ENCODE results near the gene COBL. TPM values are rescaled to one million over a fixed set of nuclear protein-coding genes. Genes with fewer than 3 reads are reported as not detected.

Gene COBL
- total and polyA plus RNA-seq, 2 of the 8 experiments (the other 6 are each of a cell fraction or from before 2014, with no cell fraction given), result 13.8 to 40.4 TPM

DNA sequence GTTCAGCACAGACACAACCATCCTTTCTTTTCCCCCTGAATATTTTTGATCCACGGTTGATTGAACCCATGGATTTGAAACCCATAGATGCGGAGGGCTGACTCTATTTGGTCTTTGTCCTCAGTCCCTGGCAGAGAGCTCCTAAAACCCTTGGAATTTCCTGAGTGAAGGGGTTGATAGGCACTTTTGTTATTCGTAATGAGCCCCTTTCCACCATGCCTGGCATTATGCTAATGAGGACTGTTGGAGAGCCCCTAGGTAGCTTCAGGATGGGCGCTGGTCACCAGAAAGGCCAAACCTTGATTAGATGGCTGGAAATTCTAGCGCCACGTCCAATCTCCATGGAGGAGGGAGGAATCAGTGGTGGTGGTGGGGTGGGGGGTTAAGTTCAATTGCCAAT, 328.1 kb downstream of the COBL start:
- Histone ChIP-seq H3K27ac (ENCODE audit: low read depth, low read length) (no peak overlapping the region), H3K79me1 (ENCODE audit: low read depth, low read length) (no peaks in the 10 kb centered on the region), H4K20me1 (replicated peaks in 1 of 2; ENCODE audit: control insufficient read depth in 1 of 2, insufficient read depth in 2 of 2, low read length in 2 of 2) (no peaks in the 10 kb centered on the region), H2BK12ac (ENCODE audit: low read depth, low read length) (no peak overlapping the region), H4K5ac (ENCODE audit: insufficient read length, low read depth, low read length) (no peak overlapping the region), H2AK5ac (ENCODE audit: low read depth, low read length) (no peak overlapping the region), H3K56ac (replicated peaks; ENCODE audit: insufficient read length, low read depth, low read length) (no peak overlapping the region), H3K36me3 (ENCODE audit: control insufficient read depth in 2 of 4, insufficient read depth in 4 of 4, low read length in 3 of 4) (no peaks in the 10 kb centered on the region), H3K27me3 (replicated peaks in 1 of 4; ENCODE audit: control insufficient read depth in 3 of 4, extremely low read depth in 1 of 4, insufficient read depth in 3 of 4, low read length in 3 of 4) (no peaks in the 10 kb centered on the region), H3K9ac (replicated peaks in 1 of 4; ENCODE audit: extremely low read depth in 1 of 4, low read depth in 3 of 4, low read length in 3 of 4) (no peak overlapping the region), H3K23me2 (ENCODE audit: low read depth, low read length) (no peaks in the 10 kb centered on the region), H3K4me3 (ENCODE audit: extremely low read depth in 1 of 4, insufficient read depth in 2 of 4, low read depth in 3 of 4, low read length in 4 of 4) (no peak overlapping the region), H2BK5ac (ENCODE audit: low read depth, low read length) (peak overlapping the region; percentile 45; the same call in 1 of the 2 replicates), H3K9me3 (ENCODE audit: insufficient read depth in 2 of 2, low read depth in 1 of 2, low read length in 1 of 2) (no peaks in the 10 kb centered on the region), H4K91ac (replicated peaks; ENCODE audit: insufficient read length, low read length) (no peak overlapping the region), H2BK15ac (ENCODE audit: low read length) (no peak overlapping the region), H4K8ac (ENCODE audit: extremely low read depth, insufficient read depth, low read length) (no peak overlapping the region), H3K23ac (ENCODE audit: insufficient read length) (no peak overlapping the region), H2BK120ac (replicated peaks; ENCODE audit: low read depth, low read length) (no peak overlapping the region), H2BK20ac (ENCODE audit: low read length) (peak overlapping the region; percentile 81; the same call in 1 of the 2 replicates), H3K79me2 (ENCODE audit: control insufficient read depth in 1 of 2, insufficient read depth in 2 of 2, low read length in 2 of 2) (no peaks in the 10 kb centered on the region), H3K4me2 (ENCODE audit: insufficient read depth in 1 of 2, low read depth in 2 of 2, low read length in 2 of 2) (peak overlapping the region; percentile 28 to 36; a peak in 2 of 4 replicates), H2AFZ (ENCODE audit: low read length) (no peak overlapping the region), H3K18ac (ENCODE audit: extremely low read depth, low read length) (0 out of 2 replicates have a peak overlapping the region, but pooled peaks have one; percentile 35), H3K4me1 (replicated peaks in 1 of 4; ENCODE audit: control insufficient read depth in 3 of 4, insufficient read depth in 4 of 4, low read length in 3 of 4) (peaks cover 2 to 10% (median 5%) of the 10 kb centered on the region in 4 experiments; a peak in 5 of 7 replicates), H3K4ac (replicated peaks; ENCODE audit: insufficient read length, low read depth, low read length) (no peak overlapping the region), H3K14ac (ENCODE audit: insufficient read length) (no peak overlapping the region)
- POLR2A ChIA-PET (ENCODE audit: partially characterized antibody), result interaction anchor here (0.8 to 1.2 kb wide), 3 partner anchors 12 to 219 kb away, joined by 3 read pairs; no protein-coding TSS in a partner anchor
- 82% methylated on average over 6 of the region's 6 CpGs; no CpG with 5 or more reads in 1 of the 2 experiments for WGBS, 2 experiments (ENCODE audit: extremely low coverage in 1 of 2, insufficient coverage in 1 of 2, insufficient read length in 1 of 2, insufficient replicate concordance in 2 of 2, low coverage in 1 of 2, low lambda C conversion rate in 2 of 2, missing lambda C conversion rate in 1 of 2)
- FAIRE-seq (peak; percentile 92), DNase-seq (ENCODE audit: low read depth in 1 of 2, low spot score in 2 of 2) (no peak)
- CTCF ChIA-PET (ENCODE audit: partially characterized antibody), result interaction anchor here (0.6 to 1.8 kb wide), 6 partner anchors 9 to 512 kb away, joined by 3 to 9 read pairs (median 3); no protein-coding TSS in a partner anchor
- no peak for TF ChIP-seq HDAC6 (IDR thresholded peaks at IDR 0.05; ENCODE audit: low read depth, low read length)
- TF ChIP-seq KDM4A (IDR thresholded peaks at IDR 0.05; ENCODE audit: low read depth, low read length, severe bottlenecking), result no peak
- TF ChIP-seq POLR2A (IDR thresholded peaks at IDR 0.05; ENCODE audit: control extremely low read depth in 1 of 2, low read depth in 2 of 2, low read length in 2 of 2), result no peak
- no peak for TF ChIP-seq RNF2 (IDR thresholded peaks at IDR 0.05; ENCODE audit: borderline replicate concordance, low read depth, low read length, missing control alignments, poor library complexity, severe bottlenecking)
- peak; percentile 71 for TF ChIP-seq TEAD4 (IDR thresholded peaks at IDR 0.05; ENCODE audit: low read depth, low read length)
- TF ChIP-seq CHD1 (IDR thresholded peaks at IDR 0.05; ENCODE audit: low read depth, low read length), result no peak
- TF ChIP-seq SP1 (IDR thresholded peaks at IDR 0.05; ENCODE audit: low read depth, low read length), result no peak
- TF ChIP-seq SRF (IDR thresholded peaks at IDR 0.05; ENCODE audit: low read depth, low read length), result no peak
- TF ChIP-seq HDAC2 (IDR thresholded peaks at IDR 0.05; ENCODE audit: borderline replicate concordance in 1 of 2, low read depth in 2 of 2, low read length in 2 of 2), result peak in 1 of 2 experiments; percentile 76; a peak in 1 of 4 replicates
- peak; percentile 91 for TF ChIP-seq POU5F1 (IDR thresholded peaks at IDR 0.05; ENCODE audit: low read depth, low read length)
- 0 out of 2 replicates have a peak, but pooled peaks have one; percentile 47 for TF ChIP-seq YY1 (IDR thresholded peaks at IDR 0.05; ENCODE audit: low read depth, low read length)
- no peak for TF ChIP-seq POLR2AphosphoS5 (IDR thresholded peaks at IDR 0.05; ENCODE audit: low read depth, low read length)
- TF ChIP-seq JUN (IDR thresholded peaks at IDR 0.05; ENCODE audit: low read depth, low read length), result no peak
